Measurements from ENCODE around the gene VDAC1. TPM values are rescaled to one million over a fixed set of nuclear protein-coding genes. Genes with fewer than 3 reads are reported as not detected.

The VDAC1 gene
- total RNA-seq, 1 donor from 2014 or later, result 158 TPM

GRCh38 chr5:134048864-134049263, 44.1 kb upstream of the VDAC1 start:
- TF ChIP-seq CTCF (IDR thresholded peaks at IDR 0.05), result no peak
- Mint-ChIP-seq H3K27me3 (no peaks in the 10 kb centered on the region), H3K4me1 (peaks cover 1% of the 10 kb centered on the region), H3K9me3 (no peaks in the 10 kb centered on the region), H3K27ac (no peak overlapping the region), H3K36me3 (ENCODE audit: low read depth) (no peaks in the 10 kb centered on the region), H3K4me3 (no peak overlapping the region)
- ATAC-seq (ENCODE audit: low read depth) (no peak), DNase-seq (no peak)
- ChIA-PET POLR2A (no interaction called here), CTCF (interaction anchor here (2.2 kb wide), 1 partner anchor 9 kb away, joined by 7 read pairs; no protein-coding TSS in a partner anchor)
- intact Hi-C loops (cut with micrococcal nuclease), result no loop called here

GRCh38 chr5:134047687-134048056, 42.9 kb upstream of the VDAC1 start:
- CTCF ChIA-PET, result interaction anchor here (0.6 to 1.0 kb wide), 2 partner anchors 8 to 855 kb away, joined by 3 to 4 read pairs; no protein-coding TSS in a partner anchor
- intact Hi-C loops (cut with micrococcal nuclease), result no loop called here
- ATAC-seq (ENCODE audit: low read depth) (no peak), DNase-seq (no peak)
- POLR2A ChIA-PET, result no interaction called here
- Mint-ChIP-seq H3K27ac (no peak overlapping the region), H3K36me3 (ENCODE audit: low read depth) (no peaks in the 10 kb centered on the region), H3K4me3 (no peak overlapping the region), H3K4me1 (no peaks in the 10 kb centered on the region), H3K27me3 (no peaks in the 10 kb centered on the region), H3K9me3 (no peaks in the 10 kb centered on the region)
- TF ChIP-seq CTCF (IDR thresholded peaks at IDR 0.05), result no peak

GRCh38 chr5:134046801-134047686, 42.3 kb upstream of the VDAC1 start:
- no peak overlapping the region for H3K4me3 Mint-ChIP-seq
- no peaks in the 10 kb centered on the region for H3K36me3 Mint-ChIP-seq (ENCODE audit: low read depth)
- no peaks in the 10 kb centered on the region for H3K4me1 Mint-ChIP-seq
- no peak for ATAC-seq (ENCODE audit: low read depth)
- ChIA-PET CTCF (interaction anchor here (0.6 to 1.0 kb wide), 2 partner anchors 8 to 855 kb away, joined by 3 to 4 read pairs; no protein-coding TSS in a partner anchor), POLR2A (no interaction called here)
- intact Hi-C loops (cut with micrococcal nuclease), result no loop called here
- H3K27me3 Mint-ChIP-seq, result no peaks in the 10 kb centered on the region
- H3K9me3 Mint-ChIP-seq, result no peaks in the 10 kb centered on the region
- no peak for DNase-seq
- no peak for TF ChIP-seq CTCF (IDR thresholded peaks at IDR 0.05)
- H3K27ac Mint-ChIP-seq, result no peak overlapping the region

- ATAC-seq (ENCODE audit: low read depth) (no peak), DNase-seq (no peak)
- CTCF ChIA-PET, result no interaction called here
- H3K36me3 Mint-ChIP-seq (ENCODE audit: low read depth), result no peaks in the 10 kb centered on the region
- no peaks in the 10 kb centered on the region for H3K9me3 Mint-ChIP-seq
- POLR2A ChIA-PET, result no interaction called here
- intact Hi-C loops (cut with micrococcal nuclease), result no loop called here
- no peak overlapping the region for H3K27ac Mint-ChIP-seq
- H3K27me3 Mint-ChIP-seq, result no peaks in the 10 kb centered on the region
- no peak for TF ChIP-seq CTCF (IDR thresholded peaks at IDR 0.05)
- no peaks in the 10 kb centered on the region for H3K4me1 Mint-ChIP-seq
- no peak overlapping the region for H3K4me3 Mint-ChIP-seq
These were observed 41.6 kb upstream of the VDAC1 start for GRCh38 chr5:134046330-134046729.

Measured in activated B cell treated with CpG ODN at 0.5 μM for 24 hours (primary cell).